SK-N-SH (cell line): Measurements from ENCODE around the gene SMIM13. TPM values are rescaled to one million over a fixed set of nuclear protein-coding genes. Genes with fewer than 3 reads are reported as not detected.

Experiments used
- CTCF ChIA-PET: fragments of 300-600, 350-600 bp; formaldehyde crosslinking; extraction: SDS; loops from one replicate; lab custom pipeline; 2021; lab: Yijun Ruan, JAX
- POLR2A ChIA-PET: fragments of 350-600 bp; sonication (Branson Sonifier 250); formaldehyde crosslinking; extraction: SDS; loops from one replicate; lab custom pipeline; 2020; ENCODE audit warnings: antibody characterized with exemption, inconsistent platforms; lab: Yijun Ruan, JAX
- DNase-seq: peaks from one replicate; pipeline ENCODE4 v3.0.0; 2012
- H2AFZ ChIP-seq: fragments of 200-600 bp; sonication (generic); 2 replicates; pipeline ENCODE4 v1.8.1; 2016; ENCODE audit warnings: antibody characterized with exemption, mild to moderate bottlenecking, low read depth
- H3F3A ChIP-seq: fragments of 200-600 bp; sonication (generic); replicated peaks from 2 replicates; pipeline ENCODE3; 2016; ENCODE audit warnings: antibody characterized with exemption, mild to moderate bottlenecking; ENCODE audit not compliant: insufficient read depth
- H3K27ac ChIP-seq, 2 experiments: fragments of 200-500 bp in 1 of 2; fragments of 200-600 bp in 1 of 2; sonication (Bioruptor generic) in 1 of 2; sonication (generic), shearing (Covaris generic) in 1 of 2; 2 replicates each; pipeline versions ENCODE4 v1.5.1 to v1.6.1; 2014 to 2016; ENCODE audit warnings: low read depth in 2 of 2, inconsistent platforms in 1 of 2, low read length in 1 of 2, mild to moderate bottlenecking in 1 of 2, mixed read lengths in 1 of 2
- H3K27me3 ChIP-seq: fragments of 200-600 bp; sonication (generic), shearing (Covaris generic); 2 replicates; pipeline ENCODE4 v1.6.1; 2016; ENCODE audit warnings: mixed run types; ENCODE audit not compliant: insufficient read depth
- H3K36me3 ChIP-seq, 2 experiments: fragments of 200-500 bp in 1 of 2; fragments of 200-600 bp in 1 of 2; sonication (Bioruptor generic) in 1 of 2; sonication (generic) in 1 of 2; replicated peaks in 1 of 2; 2 replicates each; pipeline versions ENCODE3 to v1.5.1; 2014 to 2016; ENCODE audit warnings: low read length in 1 of 2, mild to moderate bottlenecking in 1 of 2; ENCODE audit not compliant: insufficient read depth in 2 of 2, control insufficient read depth in 1 of 2
- H3K4me1 ChIP-seq, 2 experiments: fragments of 200-500 bp in 1 of 2; fragments of 200-600 bp in 1 of 2; sonication (Bioruptor generic) in 1 of 2; sonication (generic), shearing (Covaris generic) in 1 of 2; 2 replicates each; pipeline versions ENCODE4 v1.5.1 to v1.6.1; 2014 to 2016; ENCODE audit warnings: low read depth in 1 of 2, low read length in 1 of 2, mixed run types in 1 of 2; ENCODE audit not compliant: insufficient read depth in 2 of 2, control insufficient read depth in 1 of 2
- H3K4me2 ChIP-seq: fragments of 200-600 bp; sonication (generic), shearing (Covaris generic); 2 replicates; pipeline ENCODE4 v1.6.1; 2017; ENCODE audit warnings: mixed run types
- H3K4me3 ChIP-seq, 2 experiments: fragments of 200-500 bp in 1 of 2; fragments of 200-600 bp in 1 of 2; sonication (Bioruptor generic) in 1 of 2; sonication (generic), shearing (Covaris generic) in 1 of 2; 2 replicates each; pipeline versions ENCODE4 v1.5.1 to v1.8.1; 2014 to 2016; ENCODE audit warnings: low read depth in 2 of 2, inconsistent platforms in 1 of 2, low read length in 1 of 2, mild to moderate bottlenecking in 1 of 2, mixed read lengths in 1 of 2, moderate library complexity in 1 of 2
- H3K79me2 ChIP-seq: fragments of 200-600 bp; sonication (generic); 2 replicates; pipeline ENCODE4 v1.8.1; 2017; ENCODE audit warnings: mild to moderate bottlenecking; ENCODE audit not compliant: insufficient read depth
- H3K9ac ChIP-seq: fragments of 200-600 bp; sonication (generic); 2 replicates; pipeline ENCODE4 v1.6.1; 2017; ENCODE audit warnings: mixed run types
- H3K9me2 ChIP-seq: fragments of 200-600 bp; sonication (generic); 2 replicates; pipeline ENCODE4 v1.6.1; 2017; ENCODE audit warnings: mixed run types
- H3K9me3 ChIP-seq: fragments of 200-600 bp; sonication (generic); 2 replicates; pipeline ENCODE4 v1.6.1; 2017; ENCODE audit warnings: mixed run types, mild to moderate bottlenecking, moderate library complexity
- H4K20me1 ChIP-seq: fragments of 200-600 bp; sonication (generic); 2 replicates; pipeline ENCODE4 v1.6.1; 2017; ENCODE audit warnings: mild to moderate bottlenecking, mixed run types; ENCODE audit not compliant: insufficient read depth
- EP300 ChIP-seq, 2 experiments: IDR thresholded peaks; 2 replicates each; pipeline versions ENCODE4 v1.4.0 to v1.6.1; 2012; ENCODE audit warnings: borderline replicate concordance in 1 of 2, low read depth in 1 of 2, low read length in 1 of 2
- MAX ChIP-seq: IDR thresholded peaks from 2 replicates; pipeline ENCODE4 v1.4.0; 2012; ENCODE audit warnings: low read depth
- POLR2AphosphoS5 ChIP-seq: IDR thresholded peaks from 2 replicates; pipeline ENCODE4 v1.6.1; 2012; ENCODE audit warnings: low read depth, low read length
- SIN3A ChIP-seq: IDR thresholded peaks from 2 replicates; pipeline ENCODE4 v1.6.1; 2012; ENCODE audit warnings: low read depth, mild to moderate bottlenecking, low read length, moderate library complexity, borderline replicate concordance
- SMC3 ChIP-seq: IDR thresholded peaks from 2 replicates; pipeline ENCODE4 v1.6.1; 2012; ENCODE audit warnings: low read depth, low read length, improper control_type of control experiment
- USF1 ChIP-seq: IDR thresholded peaks from 2 replicates; pipeline ENCODE4 v1.4.0; 2012; ENCODE audit warnings: low read depth, borderline replicate concordance
- WGBS: methylation state at CpG from one replicate; pipeline ENCODE4 v1.1.6; 2017; ENCODE audit warnings: low lambda C conversion rate; 5-methylcytosine and 5-hydroxymethylcytosine counted together
- polyA plus RNA-seq, 3 experiments: library from polyadenylated mRNA; depleted of rRNA; stranded (reverse); fragments of >200 nt; gene quantifications; 2 replicates each; pipeline ENCODE4 v1.2.3, GENCODE V29; 2012
- TF ChIP-seq, protein P1 (sequence below): fragments of 200-600 bp; sonication (generic); IDR thresholded peaks from 2 replicates; pipeline ENCODE4 v1.6.1; 2017; ENCODE audit warnings: antibody characterized with exemption, mild to moderate bottlenecking, moderate library complexity

The SMIM13 gene
- polyA plus RNA-seq, 1 of the 3 experiments (the other 2 are of a cell fraction), result 2.1 TPM

- TF ChIP-seq MAX (no peak), EP300 (IDR thresholded peaks at IDR 0.05; ENCODE audit: borderline replicate concordance in 1 of 2, low read depth in 1 of 2, low read length in 1 of 2) (no peak)
These were observed 812 bp upstream of the SMIM13 start (continued) for GRCh38 chr6:11092668-11093375.

DNA sequence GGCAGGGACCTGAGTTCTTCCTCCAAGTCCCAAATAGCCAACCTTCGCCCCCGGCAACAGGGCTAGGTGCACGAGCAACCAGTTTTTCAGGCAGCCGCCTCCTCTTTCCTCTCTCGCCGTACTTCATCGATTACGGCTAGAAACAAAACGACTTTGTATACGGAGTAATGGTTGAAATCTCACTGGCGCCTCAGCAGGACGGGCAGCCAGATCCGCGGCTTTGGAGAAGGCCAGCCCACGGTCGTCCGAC is 333 bp upstream of the SMIM13 start:
- WGBS, result under 1% methylated on average over 15 of the region's 17 CpGs
- H3K4me1 ChIP-seq, result peaks cover 8 to 10% of the 10 kb centered on the region in 2 experiments; a peak in 3 of 4 replicates
- CTCF ChIA-PET, result interaction anchor here (0.6 to 1.6 kb wide), 12 partner anchors 9 to 483 kb away, joined by 3 to 7 read pairs (median 4); no protein-coding TSS in a partner anchor

More for the DNA sequence above, 333 bp upstream of the SMIM13 start:
- Histone ChIP-seq H3K4me3 (peak overlapping the region; percentile 86 to 87), H3K4me2 (peak overlapping the region; percentile 91), H3F3A (peaks cover 16% of the 10 kb centered on the region), H3K9me2 (no peaks in the 10 kb centered on the region), H3K27ac (peak overlapping the region; percentile 90 to 95), H4K20me1 (peaks cover 11% of the 10 kb centered on the region), H3K27me3 (no peaks in the 10 kb centered on the region), H3K79me2 (peaks cover 42% of the 10 kb centered on the region), H2AFZ (peak overlapping the region; percentile 98), H3K9ac (peak overlapping the region; percentile 93), H3K36me3 (peaks cover 0 to 4% of the 10 kb centered on the region in 2 experiments), H3K9me3 (no peaks in the 10 kb centered on the region)
- POLR2A ChIA-PET, result interaction anchor here (0.7 kb wide), 1 partner anchor 128 kb away, joined by 4 read pairs; no protein-coding TSS in a partner anchor
- DNase-seq, result no peak
- no peak for TF ChIP-seq MAX
- TF ChIP-seq SIN3A, result no peak
- TF ChIP-seq USF1, result no peak
- TF ChIP-seq, protein P1, sequence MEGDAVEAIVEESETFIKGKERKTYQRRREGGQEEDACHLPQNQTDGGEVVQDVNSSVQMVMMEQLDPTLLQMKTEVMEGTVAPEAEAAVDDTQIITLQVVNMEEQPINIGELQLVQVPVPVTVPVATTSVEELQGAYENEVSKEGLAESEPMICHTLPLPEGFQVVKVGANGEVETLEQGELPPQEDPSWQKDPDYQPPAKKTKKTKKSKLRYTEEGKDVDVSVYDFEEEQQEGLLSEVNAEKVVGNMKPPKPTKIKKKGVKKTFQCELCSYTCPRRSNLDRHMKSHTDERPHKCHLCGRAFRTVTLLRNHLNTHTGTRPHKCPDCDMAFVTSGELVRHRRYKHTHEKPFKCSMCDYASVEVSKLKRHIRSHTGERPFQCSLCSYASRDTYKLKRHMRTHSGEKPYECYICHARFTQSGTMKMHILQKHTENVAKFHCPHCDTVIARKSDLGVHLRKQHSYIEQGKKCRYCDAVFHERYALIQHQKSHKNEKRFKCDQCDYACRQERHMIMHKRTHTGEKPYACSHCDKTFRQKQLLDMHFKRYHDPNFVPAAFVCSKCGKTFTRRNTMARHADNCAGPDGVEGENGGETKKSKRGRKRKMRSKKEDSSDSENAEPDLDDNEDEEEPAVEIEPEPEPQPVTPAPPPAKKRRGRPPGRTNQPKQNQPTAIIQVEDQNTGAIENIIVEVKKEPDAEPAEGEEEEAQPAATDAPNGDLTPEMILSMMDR, result no peak
- peak; percentile 89; the same call in 1 of the 2 replicates for TF ChIP-seq POLR2AphosphoS5
- TF ChIP-seq SMC3, result no peak
- TF ChIP-seq, all 33 proteins: peak for 1
